ENCODE data around the gene RAI14. TPM values are rescaled to one million over a fixed set of nuclear protein-coding genes. Genes with fewer than 3 reads are reported as not detected.

Gene RAI14
- total RNA-seq, 1 experiment from 2014 or later = 133 TPM

DNA sequence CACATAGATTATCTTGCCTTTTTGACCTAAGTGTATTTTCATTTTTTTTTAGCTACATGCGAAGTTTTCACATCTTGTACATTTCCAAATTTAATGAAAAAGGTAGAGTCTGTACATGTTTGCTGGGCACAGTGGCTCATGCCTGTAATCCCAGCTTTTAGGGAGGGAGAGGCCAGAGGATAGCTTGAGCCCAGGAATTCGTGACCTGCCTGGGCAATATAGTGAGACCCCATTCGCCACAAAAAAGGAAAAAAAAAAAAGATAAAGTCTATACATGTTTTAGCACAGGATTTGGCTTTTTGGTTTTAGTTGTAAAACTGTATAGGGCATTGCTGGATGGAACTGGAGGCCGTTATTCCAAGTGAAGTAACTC, 28.8 kb downstream of the RAI14 start:
- Histone ChIP-seq H4K20me1 (ENCODE audit: insufficient read depth) (no peaks in the 10 kb centered on the region), H3K4me3 (no peak overlapping the region), H2AFZ (no peak overlapping the region), H3K9me2 (ENCODE audit: insufficient read depth) (no peaks in the 10 kb centered on the region), H3K4me2 (peak overlapping the region; percentile 56), H3F3A (ENCODE audit: insufficient read depth, low read depth) (peaks cover 62% of the 10 kb centered on the region), H3K79me2 (ENCODE audit: low read depth) (peaks cover 97% of the 10 kb centered on the region), H3K27me3 (ENCODE audit: insufficient read depth, low read depth) (no peaks in the 10 kb centered on the region), H3K36me3 (ENCODE audit: low read depth) (peaks cover 55% of the 10 kb centered on the region), H3K27ac (peak overlapping the region; percentile 86), H3K4me1 (replicated peaks; ENCODE audit: insufficient read depth) (peaks cover 61% of the 10 kb centered on the region), H3K9me3 (ENCODE audit: insufficient read depth, low read depth) (no peaks in the 10 kb centered on the region)
- ChIA-PET CTCF (interaction anchor here (0.6 kb wide), 1 partner anchor 133 kb away, joined by 3 read pairs; no protein-coding TSS in a partner anchor), POLR2A (ENCODE audit: unreplicated experiment) (interaction anchor here (0.5 to 1.1 kb wide), 8 partner anchors 15 to 186 kb away, joined by 3 to 14 read pairs (median 6); no protein-coding TSS in a partner anchor)
- TF ChIP-seq, protein P1, sequence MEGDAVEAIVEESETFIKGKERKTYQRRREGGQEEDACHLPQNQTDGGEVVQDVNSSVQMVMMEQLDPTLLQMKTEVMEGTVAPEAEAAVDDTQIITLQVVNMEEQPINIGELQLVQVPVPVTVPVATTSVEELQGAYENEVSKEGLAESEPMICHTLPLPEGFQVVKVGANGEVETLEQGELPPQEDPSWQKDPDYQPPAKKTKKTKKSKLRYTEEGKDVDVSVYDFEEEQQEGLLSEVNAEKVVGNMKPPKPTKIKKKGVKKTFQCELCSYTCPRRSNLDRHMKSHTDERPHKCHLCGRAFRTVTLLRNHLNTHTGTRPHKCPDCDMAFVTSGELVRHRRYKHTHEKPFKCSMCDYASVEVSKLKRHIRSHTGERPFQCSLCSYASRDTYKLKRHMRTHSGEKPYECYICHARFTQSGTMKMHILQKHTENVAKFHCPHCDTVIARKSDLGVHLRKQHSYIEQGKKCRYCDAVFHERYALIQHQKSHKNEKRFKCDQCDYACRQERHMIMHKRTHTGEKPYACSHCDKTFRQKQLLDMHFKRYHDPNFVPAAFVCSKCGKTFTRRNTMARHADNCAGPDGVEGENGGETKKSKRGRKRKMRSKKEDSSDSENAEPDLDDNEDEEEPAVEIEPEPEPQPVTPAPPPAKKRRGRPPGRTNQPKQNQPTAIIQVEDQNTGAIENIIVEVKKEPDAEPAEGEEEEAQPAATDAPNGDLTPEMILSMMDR (conservative IDR thresholded peaks at IDR 0.05) = no peak
- no peak for TF ChIP-seq EZH2 (IDR thresholded peaks at IDR 0.05; ENCODE audit: low read depth)
- no TSS peak for BruUV-seq (replicated peaks)
- DNase-seq = no peak
- intact Hi-C loops (cut with micrococcal nuclease; ENCODE audit: unreplicated experiment) = loop anchor here (1.0 to 5.0 kb wide), 5 partner anchors 24 to 242 kb away; partner anchors contain the start of genes DNAJC21 and RAI14

DNA sequence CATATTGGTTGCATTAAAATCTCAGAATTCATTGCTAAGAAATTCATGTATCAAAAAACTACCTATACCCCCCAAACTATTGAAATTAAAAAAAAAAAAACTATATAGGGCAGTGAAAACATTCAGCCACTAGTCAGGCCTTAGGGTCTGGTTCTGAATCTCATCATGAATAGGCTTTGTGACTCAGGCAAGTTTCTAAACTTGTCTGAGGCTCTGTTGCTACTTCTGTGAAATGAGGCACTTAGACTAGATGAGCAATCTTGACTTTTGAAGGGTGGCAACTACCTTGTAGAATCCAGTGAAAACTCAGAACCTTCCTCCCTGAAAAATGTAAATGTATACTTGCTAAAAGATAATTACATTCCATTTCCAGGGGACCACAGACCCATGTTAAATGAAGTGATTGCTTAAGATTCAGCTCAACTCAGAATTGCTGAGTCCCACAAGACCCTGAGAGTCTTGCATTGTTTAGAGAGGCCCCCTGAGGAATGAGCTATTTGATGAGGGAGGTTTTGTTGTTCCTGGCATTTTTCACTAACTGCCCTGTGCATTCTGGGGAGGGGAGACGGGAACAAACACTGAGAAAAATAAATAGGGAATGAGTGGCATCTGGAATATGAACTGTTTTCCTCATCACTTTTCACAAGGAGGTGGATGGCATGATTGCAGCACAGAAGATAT, 29.5 kb downstream of the RAI14 start:
- H3K9me2 ChIP-seq (ENCODE audit: insufficient read depth) = no peaks in the 10 kb centered on the region
- peaks cover 60% of the 10 kb centered on the region for H3F3A ChIP-seq (ENCODE audit: insufficient read depth, low read depth)
- ChIA-PET CTCF (interaction anchor here (1.3 to 2.2 kb wide), 4 partner anchors 24 to 200 kb away, joined by 3 to 9 read pairs (median 4); no protein-coding TSS in a partner anchor), POLR2A (ENCODE audit: unreplicated experiment) (interaction anchor here (0.6 to 1.1 kb wide), 4 partner anchors 14 to 186 kb away, joined by 3 to 14 read pairs (median 6); no protein-coding TSS in a partner anchor)
- peaks cover 61% of the 10 kb centered on the region for H3K36me3 ChIP-seq (ENCODE audit: low read depth)
- intact Hi-C loops (cut with micrococcal nuclease; ENCODE audit: unreplicated experiment) = no loop called here
- H2AFZ ChIP-seq = no peak overlapping the region
- 0 out of 2 replicates have a peak overlapping the region, but pooled peaks have one; percentile 56 for H3K4me2 ChIP-seq
- TF ChIP-seq EZH2 (IDR thresholded peaks at IDR 0.05; ENCODE audit: low read depth) = no peak
- H3K27me3 ChIP-seq (ENCODE audit: insufficient read depth, low read depth) = no peaks in the 10 kb centered on the region
- no peaks in the 10 kb centered on the region for H3K9me3 ChIP-seq (ENCODE audit: insufficient read depth, low read depth)
- peaks cover 97% of the 10 kb centered on the region for H3K79me2 ChIP-seq (ENCODE audit: low read depth)
- no TSS peak for BruUV-seq (replicated peaks)
- no peak overlapping the region for H3K4me3 ChIP-seq
- no peak for DNase-seq
- peaks cover 61% of the 10 kb centered on the region for H3K4me1 ChIP-seq (replicated peaks; ENCODE audit: insufficient read depth)
- H3K27ac ChIP-seq = peak overlapping the region; percentile 86
- H4K20me1 ChIP-seq (ENCODE audit: insufficient read depth) = no peaks in the 10 kb centered on the region

DNA sequence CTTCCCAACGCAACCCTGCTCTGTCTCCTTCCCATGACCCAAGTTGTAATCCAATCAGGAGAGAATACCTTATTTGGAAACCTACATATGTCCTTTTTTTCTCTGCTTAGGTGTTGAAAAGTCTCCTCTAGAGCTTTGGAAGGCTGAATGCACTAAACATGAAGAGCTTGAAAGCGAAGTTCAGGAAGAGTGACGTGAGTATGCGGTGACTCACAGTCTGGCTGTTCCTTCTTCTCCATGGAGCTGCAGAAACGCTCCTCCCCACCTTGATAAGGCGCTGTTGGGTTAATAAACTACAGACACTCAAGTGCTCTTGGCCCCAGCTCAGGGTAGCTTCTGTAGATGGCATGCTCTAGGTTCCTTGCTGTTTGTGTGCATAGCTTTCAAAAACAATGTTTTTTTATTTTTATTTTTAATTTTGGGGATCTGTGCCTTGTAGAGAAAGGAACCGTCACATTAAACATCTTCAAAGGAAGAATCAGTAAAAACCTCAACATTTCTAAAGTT, 30.7 kb downstream of the RAI14 start:
- Histone ChIP-seq H3K4me2 (peak overlapping the region; percentile 24), H4K20me1 (ENCODE audit: insufficient read depth) (no peaks in the 10 kb centered on the region), H3K9me2 (ENCODE audit: insufficient read depth) (no peaks in the 10 kb centered on the region), H3K36me3 (ENCODE audit: low read depth) (peaks cover 66% of the 10 kb centered on the region), H2AFZ (no peak overlapping the region), H3K27ac (peak overlapping the region; percentile 34), H3K4me3 (no peak overlapping the region), H3K79me2 (ENCODE audit: low read depth) (peaks cover 97% of the 10 kb centered on the region), H3K27me3 (ENCODE audit: insufficient read depth, low read depth) (no peaks in the 10 kb centered on the region), H3K4me1 (replicated peaks; ENCODE audit: insufficient read depth) (peaks cover 58% of the 10 kb centered on the region), H3K9me3 (ENCODE audit: insufficient read depth, low read depth) (no peaks in the 10 kb centered on the region), H3F3A (ENCODE audit: insufficient read depth, low read depth) (peaks cover 59% of the 10 kb centered on the region)
- peak; percentile 88 to 90 for DNase-seq
- CTCF ChIA-PET = interaction anchor here (0.5 to 2.2 kb wide), 11 partner anchors 13 to 228 kb away, joined by 3 to 9 read pairs (median 4); partner anchors contain the start of genes RAD1 and TTC23L
- POLR2A ChIA-PET (ENCODE audit: unreplicated experiment) = interaction anchor here (0.5 to 1.2 kb wide), 20 partner anchors 13 to 675 kb away, joined by 3 to 13 read pairs (median 4); partner anchors contain the start of genes BRIX1, RAD1, RAI14 and TTC23L
- TF ChIP-seq, protein P1 (conservative IDR thresholded peaks at IDR 0.05) = no peak
- intact Hi-C loops (cut with micrococcal nuclease; ENCODE audit: unreplicated experiment) = loop anchor here (1.0 kb wide), 3 partner anchors 152 to 211 kb away; partner anchors contain the start of gene TTC23L
- no TSS peak for BruUV-seq (replicated peaks)
